HG03064 (cell line): Measurements from ENCODE around the gene GINS3.

Experiments
- ATAC-seq: cut with Tn5 transposase; IDR thresholded peaks from one replicate; pipeline ENCODE4 v1.9.1; 2021; ENCODE audit warnings: low read depth; ENCODE audit not compliant: unreplicated experiment

Gene GINS3

GRCh38 chr16:58421529-58421928 lies 29.3 kb downstream of the GINS3 start:
- no peak for ATAC-seq

DNA sequence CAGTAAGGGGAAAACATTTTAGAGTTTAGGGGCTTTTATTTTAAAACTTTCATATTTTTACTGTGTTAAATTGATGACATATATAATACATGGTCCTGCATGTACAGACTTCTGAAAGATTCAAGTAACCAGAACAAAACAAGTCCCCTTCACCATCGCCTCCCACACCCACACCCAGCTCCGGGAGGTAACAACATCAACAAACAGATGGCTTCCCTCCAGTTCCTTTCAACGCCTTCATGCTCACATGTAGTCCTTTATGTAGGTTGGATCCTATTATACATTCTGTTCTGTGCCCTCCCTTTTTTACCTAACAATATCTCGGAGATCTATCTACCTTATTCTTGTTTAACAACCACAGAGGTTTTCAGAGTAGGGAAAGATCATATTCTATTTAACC lies 30.5 kb downstream of the GINS3 start:
- no peak for ATAC-seq

- no peak for ATAC-seq
Measured at GRCh38 chr16:58425245-58425644, 33.0 kb downstream of the GINS3 start.

GRCh38 chr16:58425756-58426494 lies 33.7 kb downstream of the GINS3 start:
- ATAC-seq = peak; percentile 70

GRCh38 chr16:58426966-58427365 lies 34.7 kb downstream of the GINS3 start:
- ATAC-seq = no peak

- no peak for ATAC-seq
Measured at GRCh38 chr16:58428621-58429542, 36.6 kb downstream of the GINS3 start.

DNA sequence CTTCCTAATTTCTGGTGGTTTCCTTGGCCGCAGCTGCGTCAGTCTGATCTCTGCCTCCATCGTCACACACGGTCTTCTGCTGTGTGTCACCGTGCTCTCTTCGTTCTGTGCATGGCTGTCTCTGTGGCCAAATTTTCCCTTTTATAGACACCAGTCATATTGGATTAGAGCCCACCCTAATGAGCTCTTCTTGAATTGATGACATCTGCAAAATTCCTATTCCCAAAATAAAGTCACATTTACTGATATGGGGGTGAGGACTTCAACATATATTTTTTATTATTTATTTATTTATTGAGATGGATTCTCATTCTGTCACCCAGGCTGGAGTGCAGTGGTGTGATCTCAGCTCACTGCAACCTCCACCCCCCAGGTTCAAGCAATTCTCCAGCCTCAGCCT lies 38.4 kb downstream of the GINS3 start:
- no peak for ATAC-seq

DNA sequence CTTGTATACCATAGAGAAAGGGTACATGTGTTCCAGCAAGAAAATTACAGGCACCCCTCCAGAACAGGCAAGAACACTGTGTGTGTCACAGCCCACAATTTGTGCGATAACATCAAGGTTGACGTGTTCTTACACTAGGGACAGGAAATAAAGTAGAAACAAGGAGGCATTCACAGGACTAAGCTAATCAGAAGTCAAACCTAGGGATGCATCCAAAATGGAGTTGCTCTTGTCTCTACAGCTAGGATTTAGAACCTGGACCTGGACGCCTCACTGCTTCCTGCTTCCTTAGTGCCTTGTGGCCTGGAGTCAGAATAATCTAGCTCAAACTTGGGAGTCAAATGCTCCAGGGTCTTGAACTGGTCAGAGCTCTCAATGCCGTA lies 41.3 kb downstream of the GINS3 start:
- no peak for ATAC-seq

DNA sequence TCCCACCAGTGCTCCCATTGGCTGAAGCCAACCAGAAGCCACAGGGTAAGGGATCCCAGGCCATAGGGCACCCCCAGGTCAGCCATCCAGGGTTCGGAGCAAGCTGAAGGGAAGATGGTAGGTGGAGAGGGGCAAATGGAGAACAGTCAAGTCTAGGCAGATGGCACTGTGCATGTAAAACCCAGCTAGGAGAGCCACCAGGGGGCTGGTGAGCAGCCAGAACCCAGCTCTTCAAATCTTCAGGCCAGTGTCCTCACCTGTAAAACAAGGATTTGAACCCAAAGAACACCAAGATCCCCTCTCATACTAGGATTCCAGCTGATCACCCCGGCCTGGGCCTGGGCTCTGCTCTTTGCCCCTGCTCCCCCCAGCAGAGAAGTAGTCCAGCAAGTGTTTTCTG lies 43.5 kb downstream of the GINS3 start:
- no peak for ATAC-seq

- ATAC-seq = no peak
Measured at GRCh38 chr16:58440131-58440530, 47.9 kb downstream of the GINS3 start.

- ATAC-seq = no peak
Measured at GRCh38 chr16:58442547-58442946, 50.3 kb downstream of the GINS3 start.

DNA sequence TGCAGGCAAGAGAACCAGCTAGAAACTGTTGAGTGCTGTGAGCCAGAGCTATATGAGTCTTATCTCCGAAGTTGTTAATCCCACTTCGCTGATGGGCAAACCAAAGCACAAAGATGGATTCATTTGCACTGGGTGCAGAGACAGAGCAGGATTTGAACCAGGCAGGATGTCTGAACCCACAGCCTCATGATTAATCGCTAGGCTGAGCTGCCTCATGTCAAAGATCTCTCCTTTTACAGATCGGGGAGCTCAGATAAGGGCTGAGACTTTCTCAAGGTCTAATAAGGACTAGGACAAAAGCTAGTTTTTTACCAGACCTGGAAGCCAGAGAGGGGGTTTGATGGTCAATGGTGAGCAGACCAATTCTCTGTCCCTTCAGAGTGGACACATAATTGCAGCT lies 51.5 kb downstream of the GINS3 start:
- ATAC-seq = no peak

- ATAC-seq = no peak
Measured at GRCh38 chr16:58444265-58444664, 52.0 kb downstream of the GINS3 start.

DNA sequence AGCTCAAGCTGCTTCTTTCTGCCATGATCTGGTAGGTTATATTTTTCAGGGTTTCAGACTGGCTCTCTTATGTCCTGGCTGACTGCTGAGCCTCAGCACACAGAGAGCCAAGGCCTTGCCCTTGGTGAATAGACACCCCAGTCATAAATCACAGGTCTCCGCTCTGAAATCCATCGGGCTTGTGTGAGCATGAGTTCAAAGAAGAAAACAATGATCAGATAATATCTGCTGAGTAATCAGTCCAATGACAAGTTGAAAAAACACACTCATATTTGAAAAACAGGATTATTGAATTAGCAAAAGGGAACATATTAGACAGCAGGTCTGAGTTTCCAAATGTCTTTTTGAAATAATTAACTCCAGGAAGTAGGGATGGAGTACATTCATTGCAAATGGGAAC lies 56.6 kb downstream of the GINS3 start:
- no peak for ATAC-seq

DNA sequence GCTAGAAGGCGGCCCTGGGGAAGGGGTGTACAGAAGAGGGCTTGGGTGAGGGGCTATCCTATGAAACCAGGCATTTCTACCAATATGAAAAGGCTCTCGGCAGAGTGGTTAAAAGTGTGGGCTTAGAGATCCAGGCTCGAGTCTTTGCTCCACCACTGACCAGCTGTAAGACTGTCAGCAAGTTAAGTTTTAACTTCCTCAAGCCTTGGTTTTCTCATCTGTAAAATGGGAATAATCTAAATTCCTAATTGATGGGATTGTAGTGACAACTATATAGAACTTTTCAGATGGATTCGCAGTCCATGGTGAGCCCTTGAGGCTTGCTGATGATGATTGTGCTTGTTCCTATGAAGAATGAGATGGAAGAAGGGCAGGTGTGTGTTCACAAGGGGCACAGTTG lies 57.0 kb downstream of the GINS3 start:
- no peak for ATAC-seq

GRCh38 chr16:58449768-58450167 lies 57.5 kb downstream of the GINS3 start:
- no peak for ATAC-seq

GRCh38 chr16:58450590-58450989 lies 58.3 kb downstream of the GINS3 start:
- ATAC-seq = no peak

GRCh38 chr16:58451265-58451689 lies 59.0 kb downstream of the GINS3 start:
- ATAC-seq = no peak

DNA sequence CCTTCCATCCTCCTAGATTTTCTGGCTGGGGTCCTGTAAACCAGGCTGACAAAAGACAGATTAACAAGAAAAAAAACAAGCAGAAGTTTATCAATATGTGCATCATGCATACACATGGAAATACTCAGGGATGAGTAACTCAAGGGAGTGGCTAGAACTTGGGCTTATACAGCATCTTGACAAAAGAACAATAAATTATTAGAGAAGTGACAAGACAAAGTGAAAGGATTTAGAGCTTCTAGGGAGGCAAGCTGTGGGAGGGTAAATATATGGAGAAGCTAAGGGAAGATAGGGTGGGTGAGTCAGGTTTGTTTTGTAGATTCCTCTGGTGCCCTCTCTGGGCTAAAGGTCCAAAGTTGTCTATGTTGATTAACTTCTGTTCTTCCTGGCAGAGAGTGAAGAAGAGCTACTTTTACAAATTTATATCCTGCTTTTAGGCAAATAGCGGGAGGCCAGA lies 59.7 kb downstream of the GINS3 start:
- no peak for ATAC-seq

- no peak for ATAC-seq
Measured at GRCh38 chr16:58452640-58453039, 60.4 kb downstream of the GINS3 start.

DNA sequence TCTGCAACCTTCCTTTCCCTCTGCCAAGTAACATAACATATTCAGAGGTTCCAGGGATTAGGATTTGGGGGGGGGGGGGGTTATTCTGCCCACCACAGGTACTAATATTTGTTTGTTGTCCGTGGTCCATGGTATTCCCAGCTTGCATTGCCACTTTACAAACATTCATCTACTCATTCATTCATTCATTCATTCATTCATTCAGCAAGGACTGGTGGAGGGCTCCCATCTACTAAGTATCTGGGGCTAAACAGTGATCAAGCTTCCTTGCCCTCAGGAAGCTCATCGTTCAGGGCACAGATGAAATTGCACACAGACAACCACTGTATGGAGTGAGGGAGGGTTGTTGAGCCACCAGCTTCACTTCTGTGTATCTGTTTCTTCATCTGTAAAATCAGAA lies 61.9 kb downstream of the GINS3 start:
- ATAC-seq = no peak

DNA sequence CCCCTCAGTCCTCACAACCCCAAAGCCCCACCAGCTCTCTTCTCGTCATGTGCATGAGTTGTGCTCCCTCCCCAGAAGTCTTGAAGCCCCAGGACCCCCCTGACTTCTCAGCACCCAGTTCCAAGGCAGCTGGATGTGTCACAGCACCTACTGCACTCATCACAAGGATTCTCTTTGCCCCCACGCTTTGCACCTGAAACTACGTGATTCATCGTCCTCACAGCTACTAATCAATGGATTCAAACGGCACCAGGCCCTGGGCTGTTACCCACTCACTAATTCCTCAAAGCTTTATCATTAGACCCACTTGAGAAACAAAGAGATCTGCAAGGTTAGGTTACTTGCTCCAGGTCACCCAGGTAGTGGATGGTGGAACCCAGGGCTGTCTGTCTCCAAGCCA lies 62.6 kb downstream of the GINS3 start:
- ATAC-seq = no peak
